Measurements from ENCODE around the gene C1orf21. TPM values are rescaled to one million over a fixed set of nuclear protein-coding genes. Genes with fewer than 3 reads are reported as not detected.

The C1orf21 gene
- total RNA-seq, 1 donor from 2014 or later = 12.7 TPM

GRCh38 chr1:184625271-184625670, 238.4 kb downstream of the C1orf21 start:
- DNase-seq (ENCODE audit: low read depth in 2 of 2) = no peak

- DNase-seq (ENCODE audit: low read depth in 2 of 2) = peak in 1 of 2 donors; percentile 58
Observed at GRCh38 chr1:184626076-184627006, 239.5 kb downstream of the C1orf21 start.

GRCh38 chr1:184627007-184627341, 240.1 kb downstream of the C1orf21 start:
- DNase-seq (ENCODE audit: low read depth in 2 of 2) = no peak

GRCh38 chr1:184629266-184629665, 242.4 kb downstream of the C1orf21 start:
- DNase-seq (ENCODE audit: low read depth in 2 of 2) = peak in 1 of 2 donors; percentile 19

- no peak for DNase-seq (ENCODE audit: low read depth in 2 of 2)
Observed at GRCh38 chr1:184630679-184631060, 243.8 kb downstream of the C1orf21 start.

GRCh38 chr1:184632415-184633175, 245.8 kb downstream of the C1orf21 start:
- no peak for DNase-seq (ENCODE audit: low read depth in 2 of 2)

- no peak for DNase-seq (ENCODE audit: low read depth in 2 of 2)
Observed at GRCh38 chr1:184633785-184634184, 247.0 kb downstream of the C1orf21 start.

GRCh38 chr1:184634296-184634695, 247.5 kb downstream of the C1orf21 start:
- DNase-seq (ENCODE audit: low read depth in 2 of 2) = no peak

GRCh38 chr1:184635347-184635979, 248.6 kb downstream of the C1orf21 start:
- DNase-seq (ENCODE audit: low read depth in 2 of 2) = no peak

GRCh38 chr1:184635980-184636431, 249.2 kb downstream of the C1orf21 start:
- DNase-seq (ENCODE audit: low read depth in 2 of 2) = no peak

GRCh38 chr1:184637664-184638240, 250.9 kb downstream of the C1orf21 start:
- peak in 1 of 2 donors; percentile 6 for DNase-seq (ENCODE audit: low read depth in 2 of 2)

- DNase-seq (ENCODE audit: low read depth in 2 of 2) = no peak
Observed at GRCh38 chr1:184639205-184639604, 252.4 kb downstream of the C1orf21 start.

- DNase-seq (ENCODE audit: low read depth in 2 of 2) = no peak
Observed at GRCh38 chr1:184640505-184640904, 253.7 kb downstream of the C1orf21 start.

GRCh38 chr1:184641894-184642293, 255.1 kb downstream of the C1orf21 start:
- DNase-seq (ENCODE audit: low read depth in 2 of 2) = no peak

- DNase-seq (ENCODE audit: low read depth in 2 of 2) = no peak
Observed at GRCh38 chr1:184643661-184644060, 256.8 kb downstream of the C1orf21 start.

- DNase-seq (ENCODE audit: low read depth in 2 of 2) = no peak
Observed at GRCh38 chr1:184644771-184645170, 257.9 kb downstream of the C1orf21 start.

GRCh38 chr1:184646178-184646701, 259.4 kb downstream of the C1orf21 start:
- no peak for DNase-seq (ENCODE audit: low read depth in 2 of 2)

- no peak for DNase-seq (ENCODE audit: low read depth in 2 of 2)
Observed at GRCh38 chr1:184646824-184647223, 260.0 kb downstream of the C1orf21 start.

- no peak for DNase-seq (ENCODE audit: low read depth in 2 of 2)
Observed at GRCh38 chr1:184647471-184647870, 260.6 kb downstream of the C1orf21 start.

GRCh38 chr1:184648160-184648855, 261.5 kb downstream of the C1orf21 start:
- no peak for DNase-seq (ENCODE audit: low read depth in 2 of 2)

GRCh38 chr1:184648856-184649201, 262.0 kb downstream of the C1orf21 start:
- DNase-seq (ENCODE audit: low read depth in 2 of 2) = no peak
